Esophagus muscularis mucosa (tissue), 2 donors: ENCODE measurements around the gene ITGB5.

Experiments used
- POLR2A ChIP-seq: fragments of 450-650 bp; IDR thresholded peaks from one replicate; pipeline ENCODE4 v1.6.1; 2017; ENCODE audit warnings: antibody characterized with exemption, moderate library complexity, mild to moderate bottlenecking, low read depth
- POLR2AphosphoS5 ChIP-seq, 2 donors: sonication (generic); formaldehyde crosslinking; IDR thresholded peaks; one replicate each; pipeline ENCODE4 v1.6.1; 2017; ENCODE audit warnings: antibody characterized with exemption in 2 of 2

DNA sequence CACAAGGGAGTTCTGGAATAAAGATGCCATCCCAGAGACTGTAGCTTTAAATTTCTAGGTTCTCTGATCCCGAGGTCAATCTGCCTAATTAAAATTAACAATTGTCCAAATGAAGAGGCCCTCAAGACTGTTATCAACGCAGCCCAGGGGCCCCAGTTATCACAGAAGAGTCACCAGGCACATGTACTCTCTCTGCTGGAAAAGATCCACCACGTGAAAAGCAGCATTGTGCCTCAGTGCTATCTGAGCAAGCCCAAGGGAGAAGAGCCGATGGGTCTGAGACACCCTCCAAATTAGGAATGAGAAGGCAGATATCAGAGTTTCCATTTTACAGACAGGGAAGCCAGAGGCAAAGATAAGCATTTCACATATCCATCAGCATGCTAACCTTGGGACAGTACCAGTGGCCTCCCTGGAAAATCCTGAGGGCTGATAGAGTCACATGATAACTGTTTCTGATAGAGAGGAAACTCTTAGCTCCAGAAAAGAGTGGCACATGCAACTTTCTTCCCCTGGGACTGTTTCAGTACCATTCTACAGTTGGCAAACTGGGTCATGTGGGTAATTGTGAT, 55.5 kb downstream of the ITGB5 start:
- TF ChIP-seq POLR2AphosphoS5 (IDR thresholded peaks at IDR 0.05) (no peak), POLR2A (no peak)
